HG03039 (cell line): ENCODE measurements around the gene TAS2R38.

Experiments
- ATAC-seq: cut with Tn5 transposase; IDR thresholded peaks from one replicate; pipeline ENCODE4 v1.9.1; 2021; ENCODE audit warnings: mild to moderate bottlenecking, moderate library complexity; ENCODE audit not compliant: unreplicated experiment

Gene TAS2R38

GRCh38 chr7:141976524-141977245 is 3.1 kb upstream of the TAS2R38 start:
- no peak for ATAC-seq

DNA sequence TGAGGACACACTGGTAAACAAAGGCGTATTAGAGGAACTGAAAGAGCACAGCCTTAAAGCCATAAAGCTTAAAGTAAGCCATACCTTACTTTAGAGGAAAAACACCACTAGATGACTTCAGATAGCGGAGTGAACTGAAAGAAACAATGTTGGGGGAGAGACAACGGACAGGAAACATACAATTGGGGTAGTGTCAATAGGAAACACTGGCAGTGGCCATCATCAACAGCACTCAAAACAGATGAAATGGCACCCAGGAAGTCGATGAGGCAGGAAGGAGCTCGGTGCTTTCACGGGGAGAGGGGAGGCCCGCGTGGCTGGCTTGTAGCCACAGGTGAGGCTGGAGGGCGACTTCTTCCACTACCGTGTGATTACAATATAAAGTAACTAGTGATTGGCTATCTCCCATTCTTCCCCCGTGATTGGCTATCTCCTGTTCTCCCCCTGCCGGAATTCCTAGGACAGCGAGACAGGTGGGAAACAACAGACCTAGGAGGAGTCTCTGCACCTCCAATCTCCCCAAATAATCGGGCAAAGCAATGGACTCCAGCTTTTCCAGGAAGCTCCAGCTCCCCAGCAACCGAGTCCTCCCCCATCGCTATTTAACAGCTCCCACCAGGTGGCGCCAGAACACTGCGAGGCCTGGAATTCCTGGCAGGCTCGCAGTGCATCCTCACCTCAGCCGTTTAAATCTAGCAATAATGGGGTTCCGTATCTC is 2.4 kb upstream of the TAS2R38 start:
- ATAC-seq, result peak; percentile 68

DNA sequence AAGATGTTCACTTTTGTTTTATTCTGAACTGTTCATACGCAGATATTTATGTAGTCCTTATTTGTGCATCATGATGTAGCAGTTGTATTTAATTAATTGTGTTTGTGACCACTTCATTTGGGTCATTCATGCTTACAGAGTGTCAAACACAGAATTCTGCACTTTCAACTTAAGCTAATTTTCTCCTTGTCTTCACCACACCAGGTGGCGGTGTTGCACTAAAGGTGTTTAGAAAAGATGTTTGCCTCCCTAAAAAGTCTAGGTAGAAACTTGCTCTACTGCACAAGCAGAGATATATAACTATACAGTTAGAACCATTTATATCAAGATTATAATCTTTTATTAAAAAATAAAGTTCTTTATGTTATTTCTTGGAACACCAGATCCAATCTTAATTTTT is 1.3 kb upstream of the TAS2R38 start:
- ATAC-seq, result no peak

- ATAC-seq, result peak; percentile 56
Measured at GRCh38 chr7:141960687-141961422, 12.7 kb downstream of the TAS2R38 start.

DNA sequence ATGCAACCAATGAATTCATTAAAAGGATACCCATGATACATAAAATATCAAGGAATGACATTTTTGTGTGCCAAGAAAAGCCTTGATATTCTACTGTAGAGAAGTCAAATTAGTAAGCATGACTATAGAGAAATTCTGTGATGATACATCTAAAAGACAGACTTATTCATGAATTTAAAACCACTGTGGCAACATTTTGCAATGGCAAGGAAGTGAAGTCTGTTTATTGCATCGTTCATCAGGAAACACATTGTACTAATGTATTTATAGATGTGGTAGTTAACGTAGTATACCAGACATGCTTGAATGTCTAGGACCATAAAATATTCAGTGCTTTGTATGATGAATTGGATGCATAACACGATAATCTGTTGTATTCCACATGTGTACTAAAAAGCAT is 17.5 kb downstream of the TAS2R38 start:
- no peak for ATAC-seq

- ATAC-seq, result no peak
Measured at GRCh38 chr7:141954334-141954733, 19.2 kb downstream of the TAS2R38 start.

GRCh38 chr7:141952461-141952860 is 21.1 kb downstream of the TAS2R38 start:
- ATAC-seq, result no peak

DNA sequence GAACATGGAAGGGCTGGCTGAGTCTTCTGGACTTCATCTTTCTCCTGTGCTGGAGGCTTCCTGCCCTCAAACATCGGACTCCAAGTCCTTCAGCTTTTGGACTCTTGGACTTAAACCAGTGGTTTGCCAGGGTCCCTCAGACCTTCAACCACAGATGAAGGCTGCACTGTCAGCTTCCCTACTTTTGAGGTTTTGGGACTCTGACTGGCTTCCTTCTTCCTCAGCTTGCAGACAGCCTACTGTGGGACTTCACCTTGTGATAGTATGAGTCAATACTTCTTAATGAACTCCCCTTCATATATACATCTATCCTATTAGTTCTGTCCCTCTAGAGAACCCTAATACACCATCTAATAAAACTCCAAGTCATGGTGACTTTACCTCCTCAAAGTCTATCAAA is 22.8 kb downstream of the TAS2R38 start:
- ATAC-seq, result no peak

DNA sequence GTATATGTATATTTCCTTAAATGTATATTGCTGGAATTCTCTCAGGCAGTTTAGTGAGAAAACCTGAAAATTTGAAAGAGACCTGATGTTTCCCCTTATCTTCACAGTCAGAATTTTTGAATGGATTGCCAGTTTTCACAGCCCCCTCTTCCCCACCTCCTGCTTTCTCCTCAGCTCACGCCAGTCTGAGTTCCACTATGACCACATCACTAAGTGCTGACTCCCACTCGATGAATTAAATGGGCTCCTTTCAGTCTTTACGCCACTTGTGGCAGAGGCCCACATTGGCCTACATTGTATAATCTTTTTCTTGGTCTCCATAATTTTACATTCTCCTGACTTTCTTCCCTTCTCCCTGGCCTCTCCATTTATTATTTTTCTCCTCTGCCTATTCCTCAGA is 23.7 kb downstream of the TAS2R38 start:
- no peak for ATAC-seq

- no peak for ATAC-seq
Measured at GRCh38 chr7:141949451-141949850, 24.1 kb downstream of the TAS2R38 start.

- ATAC-seq, result no peak
Measured at GRCh38 chr7:141949021-141949420, 24.6 kb downstream of the TAS2R38 start.

GRCh38 chr7:141946796-141947195 is 26.8 kb downstream of the TAS2R38 start, which contains the start of gene CLEC5A:
Gene CLEC5A (minus strand): TSS chr7:141946974. CDS start chr7:141946292, 682 bp downstream.
- no peak for ATAC-seq

- no peak for ATAC-seq
Measured at GRCh38 chr7:141945356-141945755, 28.2 kb downstream of the TAS2R38 start.

GRCh38 chr7:141944811-141945210 is 28.8 kb downstream of the TAS2R38 start:
- no peak for ATAC-seq

GRCh38 chr7:141943846-141944245 is 29.7 kb downstream of the TAS2R38 start:
- ATAC-seq, result no peak

GRCh38 chr7:141941075-141941474 is 32.5 kb downstream of the TAS2R38 start:
- no peak for ATAC-seq

GRCh38 chr7:141930211-141930610 is 43.4 kb downstream of the TAS2R38 start:
- ATAC-seq, result no peak

DNA sequence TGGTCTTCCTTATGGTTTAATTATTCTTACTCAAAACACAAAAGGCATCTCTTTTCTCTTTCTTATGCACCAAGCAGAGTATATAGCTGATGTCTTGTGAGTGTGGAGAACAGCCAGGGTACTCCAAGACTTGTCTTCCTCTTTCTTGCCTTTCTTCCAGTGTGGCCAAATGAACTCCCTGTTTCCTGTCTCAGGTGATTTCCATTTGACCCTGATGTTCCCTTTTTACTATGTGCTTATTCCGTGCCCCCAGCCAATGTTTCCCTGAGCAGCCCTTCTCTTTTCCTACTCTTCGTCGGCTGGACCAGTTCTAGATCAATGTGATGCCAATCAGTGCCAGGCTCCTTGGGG is 44.8 kb downstream of the TAS2R38 start:
- no peak for ATAC-seq

- ATAC-seq, result no peak
Measured at GRCh38 chr7:141928146-141928844, 45.3 kb downstream of the TAS2R38 start.
